Mesenchymal stem cell (in vitro differentiated cells and primary cell): ENCODE results near the gene MAP6.

Experiments
- DNase-seq: peaks from one replicate; pipeline ENCODE4 v3.0.0-alpha.2; 2013
- H2AFZ ChIP-seq: one replicate; pipeline ENCODE4 v1.6.1; 2013; ENCODE audit warnings: low read depth, mild to moderate bottlenecking, control low read depth, inconsistent platforms, low read length, moderate library complexity
- H2AK5ac ChIP-seq: 2 replicates; pipeline ENCODE4 v1.6.1; 2013; ENCODE audit warnings: low read length, moderate library complexity, mild to moderate bottlenecking, inconsistent platforms; ENCODE audit not compliant: severe bottlenecking
- H2BK120ac ChIP-seq: one replicate; pipeline ENCODE4 v1.6.1; 2013; ENCODE audit warnings: low read depth, mild to moderate bottlenecking, inconsistent platforms, low read length, moderate library complexity
- H2BK12ac ChIP-seq, 2 experiments: one replicate each; pipeline ENCODE4 v1.6.1; 2013; ENCODE audit warnings: inconsistent platforms in 2 of 2, low read length in 2 of 2, mild to moderate bottlenecking in 2 of 2, moderate library complexity in 2 of 2, control low read depth in 1 of 2
- H2BK15ac ChIP-seq: one replicate; pipeline ENCODE4 v1.6.1; 2013; ENCODE audit warnings: mild to moderate bottlenecking, low read depth, inconsistent platforms; ENCODE audit not compliant: poor library complexity, severe bottlenecking
- H2BK5ac ChIP-seq: 2 replicates; pipeline ENCODE4 v1.6.1; 2013; ENCODE audit warnings: low read depth, mild to moderate bottlenecking, low read length, control low read depth, inconsistent platforms; ENCODE audit not compliant: poor library complexity, severe bottlenecking
- H3K14ac ChIP-seq, 2 experiments: one replicate each; pipeline ENCODE4 v1.6.1; 2013; ENCODE audit warnings: inconsistent platforms in 2 of 2, low read length in 2 of 2, control low read depth in 1 of 2, mild to moderate bottlenecking in 1 of 2, moderate library complexity in 1 of 2
- H3K18ac ChIP-seq, 2 experiments: one replicate each; pipeline ENCODE4 v1.6.1; 2013; ENCODE audit warnings: inconsistent platforms in 2 of 2, low read length in 2 of 2, control low read depth in 1 of 2, low read depth in 1 of 2, mild to moderate bottlenecking in 1 of 2
- H3K23ac ChIP-seq, 2 experiments: one replicate each; pipeline ENCODE4 v1.6.1; 2013; ENCODE audit warnings: inconsistent platforms in 2 of 2, low read length in 2 of 2, mild to moderate bottlenecking in 2 of 2, moderate library complexity in 2 of 2, control low read depth in 1 of 2
- H3K27ac ChIP-seq: 2 replicates; pipeline ENCODE4 v1.5.1; 2013; ENCODE audit warnings: mild to moderate bottlenecking, moderate library complexity, low read length, control low read depth, inconsistent platforms; ENCODE audit not compliant: poor library complexity, severe bottlenecking
- H3K27me3 ChIP-seq, 2 experiments: 2 replicates each; pipeline versions ENCODE4 v1.6.1 to v1.7.0; 2013; ENCODE audit warnings: low read length in 2 of 2, mild to moderate bottlenecking in 2 of 2, moderate library complexity in 2 of 2, control low read depth in 1 of 2, inconsistent platforms in 1 of 2; ENCODE audit not compliant: control insufficient read depth in 1 of 2, insufficient read depth in 1 of 2
- H3K36me3 ChIP-seq, 2 experiments: 2 replicates each; pipeline versions ENCODE4 v1.6.1 to v1.7.0; 2013; ENCODE audit warnings: low read length in 2 of 2, control low read depth in 1 of 2, inconsistent platforms in 1 of 2, low read depth in 1 of 2, mild to moderate bottlenecking in 1 of 2; ENCODE audit not compliant: insufficient read depth in 2 of 2, control insufficient read depth in 1 of 2
- H3K4ac ChIP-seq, 2 experiments: one replicate each; pipeline ENCODE4 v1.6.1; 2013; ENCODE audit warnings: inconsistent platforms in 2 of 2, low read length in 2 of 2, mild to moderate bottlenecking in 2 of 2, moderate library complexity in 2 of 2, control low read depth in 1 of 2, low read depth in 1 of 2
- H3K4me1 ChIP-seq: 2 replicates; pipeline ENCODE4 v1.6.1; 2013; ENCODE audit warnings: low read depth, low read length, control low read depth; ENCODE audit not compliant: control insufficient read depth, insufficient read depth
- H3K4me2 ChIP-seq: 2 replicates; pipeline ENCODE4 v1.6.1; 2013; ENCODE audit warnings: low read length, mild to moderate bottlenecking, inconsistent platforms; ENCODE audit not compliant: poor library complexity, severe bottlenecking
- H3K4me3 ChIP-seq, 2 experiments: 2 replicates each; pipeline versions ENCODE4 v1.5.1 to v1.7.0; 2013; ENCODE audit warnings: low read length in 2 of 2, mild to moderate bottlenecking in 2 of 2, control low read depth in 1 of 2, low read depth in 1 of 2; ENCODE audit not compliant: insufficient read depth in 1 of 2
- H3K79me1 ChIP-seq: replicated peaks from 2 replicates; pipeline ENCODE4 v1.6.1; 2013; ENCODE audit warnings: mild to moderate bottlenecking, control low read depth, low read length, inconsistent platforms; ENCODE audit not compliant: poor library complexity, severe bottlenecking
- H3K9ac ChIP-seq: 2 replicates; pipeline ENCODE4 v1.7.0; 2013; ENCODE audit warnings: mild to moderate bottlenecking, low read length, moderate library complexity
- H3K9me3 ChIP-seq: 2 replicates; pipeline ENCODE4 v1.7.0; 2013; ENCODE audit warnings: mild to moderate bottlenecking, low read length; ENCODE audit not compliant: control insufficient read depth
- H4K8ac ChIP-seq: one replicate; pipeline ENCODE4 v1.6.1; 2013; ENCODE audit warnings: inconsistent platforms, mild to moderate bottlenecking, low read length, moderate library complexity
- H4K91ac ChIP-seq: one replicate; pipeline ENCODE4 v1.6.1; 2013; ENCODE audit warnings: mild to moderate bottlenecking, low read length, inconsistent platforms
- WGBS: methylation state at CpG from one replicate; pipeline ENCODE4 v1.1.7; 2013; ENCODE audit warnings: mixed read lengths; 5-methylcytosine and 5-hydroxymethylcytosine counted together

Gene MAP6

GRCh38 chr11:75644946-75645345, 23.9 kb downstream of the MAP6 start:
- H2AK5ac ChIP-seq, result no peak overlapping the region
- H3K9me3 ChIP-seq, result no peaks in the 10 kb centered on the region
- no peak overlapping the region for H3K27ac ChIP-seq
- no peaks in the 10 kb centered on the region for H3K36me3 ChIP-seq
- no peak overlapping the region for H3K18ac ChIP-seq
- no peak overlapping the region for H3K14ac ChIP-seq
- no peak overlapping the region for H3K4me2 ChIP-seq
- H2AFZ ChIP-seq, result peak overlapping the region; percentile 10
- H3K4me3 ChIP-seq, result no peak overlapping the region
- no peak for DNase-seq
- H2BK5ac ChIP-seq, result no peak overlapping the region
- H4K8ac ChIP-seq, result no peak overlapping the region
- WGBS, result 63% methylated on average over 6 of the region's 6 CpGs
- no peak overlapping the region for H2BK120ac ChIP-seq
- H2BK12ac ChIP-seq, result no peak overlapping the region
- H3K4ac ChIP-seq, result no peak overlapping the region
- no peak overlapping the region for H2BK15ac ChIP-seq
- no peaks in the 10 kb centered on the region for H3K79me1 ChIP-seq
- H3K4me1 ChIP-seq, result no peaks in the 10 kb centered on the region
- no peak overlapping the region for H4K91ac ChIP-seq
- peaks cover 0 to 15% of the 10 kb centered on the region in 2 experiments for H3K27me3 ChIP-seq
- H3K23ac ChIP-seq, result no peak overlapping the region
- no peak overlapping the region for H3K9ac ChIP-seq

- no peaks in the 10 kb centered on the region for H3K79me1 ChIP-seq
- H3K14ac ChIP-seq, result no peak overlapping the region
- no peak overlapping the region for H3K4me2 ChIP-seq
- peaks cover 3% of the 10 kb centered on the region for H3K4me1 ChIP-seq
- H2BK120ac ChIP-seq, result no peak overlapping the region
- no peak overlapping the region for H3K23ac ChIP-seq
- H3K9me3 ChIP-seq, result no peaks in the 10 kb centered on the region
- no peak for DNase-seq
- peaks cover 0 to 15% of the 10 kb centered on the region in 2 experiments for H3K27me3 ChIP-seq
- H4K8ac ChIP-seq, result no peak overlapping the region
- H2BK12ac ChIP-seq, result no peak overlapping the region
- no peak overlapping the region for H3K4ac ChIP-seq
- no peak overlapping the region for H2BK5ac ChIP-seq
- H2AK5ac ChIP-seq, result no peak overlapping the region
- H3K4me3 ChIP-seq, result no peak overlapping the region
- no peak overlapping the region for H3K27ac ChIP-seq
- no peak overlapping the region for H3K18ac ChIP-seq
- H4K91ac ChIP-seq, result no peak overlapping the region
- no peak overlapping the region for H2BK15ac ChIP-seq
- H2AFZ ChIP-seq, result no peak overlapping the region
- no peak overlapping the region for H3K9ac ChIP-seq
- no peaks in the 10 kb centered on the region for H3K36me3 ChIP-seq
Observed at GRCh38 chr11:75644370-75644769, 24.5 kb downstream of the MAP6 start.

GRCh38 chr11:75642402-75643113, 26.3 kb downstream of the MAP6 start:
- DNase-seq, result no peak
- no peak overlapping the region for H2BK12ac ChIP-seq
- no peak overlapping the region for H2AFZ ChIP-seq
- no peaks in the 10 kb centered on the region for H3K36me3 ChIP-seq
- H3K79me1 ChIP-seq, result no peaks in the 10 kb centered on the region
- H3K4me1 ChIP-seq, result peaks cover 3% of the 10 kb centered on the region
- no peak overlapping the region for H3K23ac ChIP-seq
- no peak overlapping the region for H3K27ac ChIP-seq
- H2BK120ac ChIP-seq, result no peak overlapping the region
- no peak overlapping the region for H3K9ac ChIP-seq
- no peak overlapping the region for H4K8ac ChIP-seq
- no peak overlapping the region for H2BK15ac ChIP-seq
- no peaks in the 10 kb centered on the region for H3K9me3 ChIP-seq
- no peak overlapping the region for H3K4me2 ChIP-seq
- H4K91ac ChIP-seq, result no peak overlapping the region
- peaks cover 0 to 20% of the 10 kb centered on the region in 2 experiments for H3K27me3 ChIP-seq
- H3K4ac ChIP-seq, result no peak overlapping the region
- H3K18ac ChIP-seq, result no peak overlapping the region
- no peak overlapping the region for H3K4me3 ChIP-seq
- no peak overlapping the region for H2AK5ac ChIP-seq
- no peak overlapping the region for H2BK5ac ChIP-seq
- no peak overlapping the region for H3K14ac ChIP-seq
- WGBS, result 83% methylated on average over 2 of the region's 2 CpGs

GRCh38 chr11:75639762-75640181, 29.1 kb downstream of the MAP6 start:
- Histone ChIP-seq H3K9ac (peak overlapping the region; percentile 24), H2BK12ac (no peak overlapping the region), H4K91ac (no peak overlapping the region), H3K4me1 (peaks cover 3% of the 10 kb centered on the region), H3K18ac (no peak overlapping the region), H2BK5ac (no peak overlapping the region), H3K9me3 (no peaks in the 10 kb centered on the region), H3K4me2 (no peak overlapping the region), H2BK15ac (no peak overlapping the region), H3K4me3 (peak overlapping the region in 1 of 2 experiments; percentile 58), H3K36me3 (no peaks in the 10 kb centered on the region), H3K27me3 (peaks cover 0 to 32% of the 10 kb centered on the region in 2 experiments), H2AFZ (no peak overlapping the region), H3K23ac (no peak overlapping the region), H4K8ac (no peak overlapping the region), H2BK120ac (no peak overlapping the region), H3K4ac (no peak overlapping the region), H3K27ac (no peak overlapping the region), H3K79me1 (no peaks in the 10 kb centered on the region), H2AK5ac (no peak overlapping the region), H3K14ac (no peak overlapping the region)
- DNase-seq, result peak; percentile 72
- 29% methylated on average over 4 of the region's 4 CpGs for WGBS
